ENCODE measurements around the gene PIAS4. TPM values are rescaled to one million over a fixed set of nuclear protein-coding genes. Genes with fewer than 3 reads are reported as not detected.

PIAS4 gene
- total and polyA plus RNA-seq, 2 of the 13 experiments (the other 11 are each of a cell fraction or from before 2014, with no cell fraction given) = 9.0 to 20.1 TPM

GRCh38 chr19:3970808-3971598, 36.5 kb upstream of the PIAS4 start, which contains the start of gene DAPK3 (continued):
- peak; percentile 64; the same call in 1 of the 2 replicates for TF ChIP-seq CEBPZ (IDR thresholded peaks at IDR 0.05; ENCODE audit: low read length)
- TF ChIP-seq, protein P1, sequence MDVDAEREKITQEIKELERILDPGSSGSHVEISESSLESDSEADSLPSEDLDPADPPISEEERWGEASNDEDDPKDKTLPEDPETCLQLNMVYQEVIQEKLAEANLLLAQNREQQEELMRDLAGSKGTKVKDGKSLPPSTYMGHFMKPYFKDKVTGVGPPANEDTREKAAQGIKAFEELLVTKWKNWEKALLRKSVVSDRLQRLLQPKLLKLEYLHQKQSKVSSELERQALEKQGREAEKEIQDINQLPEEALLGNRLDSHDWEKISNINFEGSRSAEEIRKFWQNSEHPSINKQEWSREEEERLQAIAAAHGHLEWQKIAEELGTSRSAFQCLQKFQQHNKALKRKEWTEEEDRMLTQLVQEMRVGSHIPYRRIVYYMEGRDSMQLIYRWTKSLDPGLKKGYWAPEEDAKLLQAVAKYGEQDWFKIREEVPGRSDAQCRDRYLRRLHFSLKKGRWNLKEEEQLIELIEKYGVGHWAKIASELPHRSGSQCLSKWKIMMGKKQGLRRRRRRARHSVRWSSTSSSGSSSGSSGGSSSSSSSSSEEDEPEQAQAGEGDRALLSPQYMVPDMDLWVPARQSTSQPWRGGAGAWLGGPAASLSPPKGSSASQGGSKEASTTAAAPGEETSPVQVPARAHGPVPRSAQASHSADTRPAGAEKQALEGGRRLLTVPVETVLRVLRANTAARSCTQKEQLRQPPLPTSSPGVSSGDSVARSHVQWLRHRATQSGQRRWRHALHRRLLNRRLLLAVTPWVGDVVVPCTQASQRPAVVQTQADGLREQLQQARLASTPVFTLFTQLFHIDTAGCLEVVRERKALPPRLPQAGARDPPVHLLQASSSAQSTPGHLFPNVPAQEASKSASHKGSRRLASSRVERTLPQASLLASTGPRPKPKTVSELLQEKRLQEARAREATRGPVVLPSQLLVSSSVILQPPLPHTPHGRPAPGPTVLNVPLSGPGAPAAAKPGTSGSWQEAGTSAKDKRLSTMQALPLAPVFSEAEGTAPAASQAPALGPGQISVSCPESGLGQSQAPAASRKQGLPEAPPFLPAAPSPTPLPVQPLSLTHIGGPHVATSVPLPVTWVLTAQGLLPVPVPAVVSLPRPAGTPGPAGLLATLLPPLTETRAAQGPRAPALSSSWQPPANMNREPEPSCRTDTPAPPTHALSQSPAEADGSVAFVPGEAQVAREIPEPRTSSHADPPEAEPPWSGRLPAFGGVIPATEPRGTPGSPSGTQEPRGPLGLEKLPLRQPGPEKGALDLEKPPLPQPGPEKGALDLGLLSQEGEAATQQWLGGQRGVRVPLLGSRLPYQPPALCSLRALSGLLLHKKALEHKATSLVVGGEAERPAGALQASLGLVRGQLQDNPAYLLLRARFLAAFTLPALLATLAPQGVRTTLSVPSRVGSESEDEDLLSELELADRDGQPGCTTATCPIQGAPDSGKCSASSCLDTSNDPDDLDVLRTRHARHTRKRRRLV (CRISPR knock-in tag; IDR thresholded peaks at IDR 0.05) = no peak
- TF ChIP-seq ZNF674 (CRISPR knock-in tag; IDR thresholded peaks at IDR 0.05; ENCODE audit: low read depth) = no peak
- TF ChIP-seq ZNF557 (CRISPR knock-in tag; IDR thresholded peaks at IDR 0.05) = no peak
- TF ChIP-seq MBD4 (IDR thresholded peaks at IDR 0.05; ENCODE audit: borderline replicate concordance, low read length) = no peak
- no peak for TF ChIP-seq IKZF1 (IDR thresholded peaks at IDR 0.05)

Measured in HepG2 (cell line).